Endothelial cell (in vitro differentiated cells): Measurements from ENCODE around the gene HTT. TPM values are rescaled to one million over a fixed set of nuclear protein-coding genes. Genes with fewer than 3 reads are reported as not detected.

ENCODE experiments used
- DNase-seq: peaks from one replicate; pipeline ENCODE4 v3.0.0; 2021; ENCODE audit warnings: low spot score
- H3K27ac Mint-ChIP-seq: one replicate; pipeline ENCODE4 v1.8.0; 2021; ENCODE audit warnings: mixed read lengths, inconsistent platforms; ENCODE audit not compliant: unreplicated experiment
- H3K27me3 Mint-ChIP-seq: one replicate; pipeline ENCODE4 v1.8.0; 2021; ENCODE audit warnings: mild to moderate bottlenecking, moderate library complexity, mixed read lengths, inconsistent platforms; ENCODE audit not compliant: unreplicated experiment
- H3K36me3 Mint-ChIP-seq: one replicate; pipeline ENCODE4 v1.8.0; 2021; ENCODE audit warnings: mild to moderate bottlenecking, low read depth, mixed read lengths, inconsistent platforms; ENCODE audit not compliant: unreplicated experiment
- H3K4me1 Mint-ChIP-seq: one replicate; pipeline ENCODE4 v1.8.0; 2021; ENCODE audit warnings: mild to moderate bottlenecking, mixed read lengths, inconsistent platforms; ENCODE audit not compliant: unreplicated experiment
- H3K4me3 Mint-ChIP-seq: one replicate; pipeline ENCODE4 v1.8.0; 2021; ENCODE audit warnings: mild to moderate bottlenecking, mixed read lengths, inconsistent platforms; ENCODE audit not compliant: unreplicated experiment
- H3K9me3 Mint-ChIP-seq: one replicate; pipeline ENCODE4 v1.8.0; 2021; ENCODE audit warnings: mixed read lengths, inconsistent platforms; ENCODE audit not compliant: unreplicated experiment
- CTCF ChIP-seq: fragments of 200-600 bp; sonication (generic); IDR thresholded peaks from one replicate; pipeline ENCODE4 v1.5.0; 2021; ENCODE audit warnings: antibody characterized with exemption; ENCODE audit not compliant: unreplicated experiment
- total RNA-seq: library from RNA; stranded (reverse); fragmentation: NEBNext Ultra II Directional; extraction: Animal tissue kit (Norgen Biotek cat#: 25700); gene quantifications from one replicate; pipeline ENCODE4 v1.2.1, GENCODE V29; 2021; ENCODE audit not compliant: unreplicated experiment

The HTT gene
- total RNA-seq, 1 donor from 2014 or later, result 62.4 TPM

GRCh38 chr4:3233391-3234071, 159.1 kb downstream of the HTT start:
- peak overlapping the region; percentile 10 for H3K27ac Mint-ChIP-seq
- peaks cover 22% of the 10 kb centered on the region for H3K27me3 Mint-ChIP-seq
- peaks cover 55% of the 10 kb centered on the region for H3K36me3 Mint-ChIP-seq
- no peak for TF ChIP-seq CTCF
- no peaks in the 10 kb centered on the region for H3K9me3 Mint-ChIP-seq
- no peak for DNase-seq
- H3K4me1 Mint-ChIP-seq, result no peaks in the 10 kb centered on the region
- peak overlapping the region; percentile 32 for H3K4me3 Mint-ChIP-seq

GRCh38 chr4:3234171-3235029, 159.9 kb downstream of the HTT start:
- peak overlapping the region; percentile 28 for H3K27ac Mint-ChIP-seq
- peaks cover 47% of the 10 kb centered on the region for H3K36me3 Mint-ChIP-seq
- H3K27me3 Mint-ChIP-seq, result peaks cover 19% of the 10 kb centered on the region
- no peaks in the 10 kb centered on the region for H3K9me3 Mint-ChIP-seq
- H3K4me3 Mint-ChIP-seq, result peak overlapping the region; percentile 32
- no peak for DNase-seq
- TF ChIP-seq CTCF, result no peak
- H3K4me1 Mint-ChIP-seq, result no peaks in the 10 kb centered on the region

- no peak for TF ChIP-seq CTCF
- Mint-ChIP-seq H3K36me3 (peaks cover 42% of the 10 kb centered on the region), H3K27me3 (peaks cover 19% of the 10 kb centered on the region), H3K4me1 (no peaks in the 10 kb centered on the region), H3K27ac (no peak overlapping the region), H3K9me3 (no peaks in the 10 kb centered on the region), H3K4me3 (no peak overlapping the region)
- no peak for DNase-seq
Observed at GRCh38 chr4:3235030-3235345, 160.5 kb downstream of the HTT start.

- Mint-ChIP-seq H3K4me1 (no peaks in the 10 kb centered on the region), H3K36me3 (peaks cover 37% of the 10 kb centered on the region), H3K27me3 (peaks cover 16% of the 10 kb centered on the region), H3K4me3 (no peak overlapping the region), H3K9me3 (no peaks in the 10 kb centered on the region), H3K27ac (no peak overlapping the region)
- no peak for DNase-seq
- TF ChIP-seq CTCF, result no peak
Observed at GRCh38 chr4:3235581-3235980, 161.1 kb downstream of the HTT start.

- H3K9me3 Mint-ChIP-seq, result no peaks in the 10 kb centered on the region
- H3K27ac Mint-ChIP-seq, result no peak overlapping the region
- H3K36me3 Mint-ChIP-seq, result peaks cover 40% of the 10 kb centered on the region
- no peak for DNase-seq
- TF ChIP-seq CTCF, result no peak
- H3K4me1 Mint-ChIP-seq, result no peaks in the 10 kb centered on the region
- H3K4me3 Mint-ChIP-seq, result no peak overlapping the region
- peaks cover 16% of the 10 kb centered on the region for H3K27me3 Mint-ChIP-seq
Observed at GRCh38 chr4:3236326-3236878, 161.9 kb downstream of the HTT start.
